Astrocyte (in vitro differentiated cells and primary cell): ENCODE data around the gene AK8. TPM values are rescaled to one million over a fixed set of nuclear protein-coding genes. Genes with fewer than 3 reads are reported as not detected.

ENCODE experiments used
- DNase-seq: peaks from one replicate; pipeline ENCODE4 v3.0.0-alpha.2; 2010; ENCODE audit warnings: low read depth
- FAIRE-seq: peaks from 2 replicates; lab custom pipeline; 2011; peaks lifted over from hg19 to GRCh38; lab: Jason Lieb, UNC
- H2AFZ ChIP-seq: 2 replicates; pipeline ENCODE4 v1.6.0; 2012; ENCODE audit warnings: low read depth, low read length, inconsistent platforms
- H3K27ac ChIP-seq: 2 replicates; pipeline ENCODE4 v1.5.1; 2011; ENCODE audit warnings: low read depth, low read length, inconsistent platforms
- H3K27me3 ChIP-seq: 2 replicates; pipeline ENCODE4 v1.6.0; 2011; ENCODE audit warnings: low read length, inconsistent platforms; ENCODE audit not compliant: insufficient read depth
- H3K36me3 ChIP-seq: 2 replicates; pipeline ENCODE4 v1.5.1; 2011; ENCODE audit warnings: low read length, inconsistent platforms; ENCODE audit not compliant: insufficient read depth
- H3K4me1 ChIP-seq: 2 replicates; pipeline ENCODE4 v1.5.1; 2011; ENCODE audit warnings: low read length, inconsistent platforms; ENCODE audit not compliant: insufficient read depth
- H3K4me2 ChIP-seq: 2 replicates; pipeline ENCODE4 v1.6.0; 2012; ENCODE audit warnings: low read length, inconsistent platforms
- H3K4me3 ChIP-seq: 2 replicates; pipeline ENCODE4 v1.5.1; 2011; ENCODE audit warnings: low read depth, mild to moderate bottlenecking, low read length, inconsistent platforms; ENCODE audit not compliant: insufficient read depth
- H3K79me2 ChIP-seq: 2 replicates; pipeline ENCODE4 v1.6.0; 2012; ENCODE audit warnings: mild to moderate bottlenecking, low read length, inconsistent platforms; ENCODE audit not compliant: insufficient read depth
- H3K9ac ChIP-seq: 2 replicates; pipeline ENCODE4 v1.6.0; 2012; ENCODE audit warnings: mild to moderate bottlenecking, low read length, inconsistent platforms
- H3K9me3 ChIP-seq: 2 replicates; pipeline ENCODE4 v1.5.1; 2012; ENCODE audit warnings: low read depth, mild to moderate bottlenecking, low read length, inconsistent platforms; ENCODE audit not compliant: insufficient read depth
- H4K20me1 ChIP-seq: 2 replicates; pipeline ENCODE4 v1.6.0; 2012; ENCODE audit warnings: low read length, inconsistent platforms; ENCODE audit not compliant: insufficient read depth
- H3K27ac Mint-ChIP-seq: one replicate; pipeline ENCODE4 v1.8.0; 2021; ENCODE audit warnings: mild to moderate bottlenecking, mixed read lengths; ENCODE audit not compliant: unreplicated experiment
- H3K27me3 Mint-ChIP-seq: one replicate; pipeline ENCODE4 v1.8.0; 2021; ENCODE audit warnings: low read depth, mixed read lengths; ENCODE audit not compliant: unreplicated experiment
- H3K36me3 Mint-ChIP-seq: one replicate; pipeline ENCODE4 v1.8.0; 2021; ENCODE audit warnings: low read depth, mixed read lengths; ENCODE audit not compliant: unreplicated experiment
- H3K4me1 Mint-ChIP-seq: one replicate; pipeline ENCODE4 v1.8.0; 2021; ENCODE audit warnings: low read depth, mixed read lengths; ENCODE audit not compliant: unreplicated experiment
- H3K4me3 Mint-ChIP-seq: one replicate; pipeline ENCODE4 v1.8.0; 2021; ENCODE audit warnings: mild to moderate bottlenecking, moderate library complexity, mixed read lengths; ENCODE audit not compliant: unreplicated experiment
- H3K9me3 Mint-ChIP-seq: one replicate; pipeline ENCODE4 v1.8.0; 2021; ENCODE audit warnings: mild to moderate bottlenecking, mixed read lengths; ENCODE audit not compliant: unreplicated experiment
- EZH2 ChIP-seq: IDR thresholded peaks from 2 replicates; pipeline ENCODE4 v1.6.1; 2012; ENCODE audit warnings: mild to moderate bottlenecking, low read length, inconsistent platforms; ENCODE audit not compliant: insufficient read depth
- total RNA-seq: library from RNA; stranded (reverse); gene quantifications from 2 replicates; pipeline ENCODE4 v1.2.1, GENCODE V29; 2021
- TF ChIP-seq, protein P1 (sequence below): IDR thresholded peaks from 2 replicates; pipeline ENCODE4 v1.5.1; 2011; ENCODE audit warnings: low read depth, mild to moderate bottlenecking, inconsistent platforms, low read length, moderate library complexity; ENCODE audit not compliant: insufficient read depth

The AK8 gene
- total RNA-seq, 1 donor from 2014 or later = 0.27 TPM

DNA sequence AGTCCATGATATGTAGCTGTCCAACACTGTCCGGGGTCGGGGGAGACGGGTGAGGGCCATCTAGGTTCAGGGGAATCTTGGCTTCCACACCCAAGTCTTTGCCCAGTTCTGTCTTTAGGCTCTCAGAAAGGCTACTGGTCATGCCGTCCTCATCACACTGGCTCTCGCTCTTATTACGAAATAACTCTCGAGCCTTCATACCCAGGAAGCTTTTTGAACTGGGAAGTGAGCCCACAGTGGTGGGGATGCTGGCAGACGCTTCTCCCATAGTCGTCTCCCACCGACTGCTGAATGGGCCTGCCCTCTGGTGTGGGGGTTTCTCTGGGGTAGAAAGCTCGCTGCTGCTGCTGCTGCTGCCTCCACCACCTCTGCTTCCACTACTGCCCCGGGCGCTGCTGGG is 18.2 kb upstream of the AK8 start:
- H3K4me1 Mint-ChIP-seq = no peaks in the 10 kb centered on the region
- Histone ChIP-seq H3K4me2 (no peak overlapping the region), H3K9me3 (no peaks in the 10 kb centered on the region), H3K9ac (no peak overlapping the region), H3K27ac (no peak overlapping the region), H3K4me1 (no peaks in the 10 kb centered on the region), H3K27me3 (no peaks in the 10 kb centered on the region), H2AFZ (no peak overlapping the region), H3K79me2 (no peaks in the 10 kb centered on the region), H4K20me1 (peaks cover under 1% of the 10 kb centered on the region), H3K36me3 (peaks cover 38% of the 10 kb centered on the region), H3K4me3 (no peak overlapping the region)
- no peak overlapping the region for H3K4me3 Mint-ChIP-seq
- DNase-seq (no peak), FAIRE-seq (no peak)
- H3K36me3 Mint-ChIP-seq = peaks cover 37% of the 10 kb centered on the region
- TF ChIP-seq EZH2 = no peak
- TF ChIP-seq, protein P1, sequence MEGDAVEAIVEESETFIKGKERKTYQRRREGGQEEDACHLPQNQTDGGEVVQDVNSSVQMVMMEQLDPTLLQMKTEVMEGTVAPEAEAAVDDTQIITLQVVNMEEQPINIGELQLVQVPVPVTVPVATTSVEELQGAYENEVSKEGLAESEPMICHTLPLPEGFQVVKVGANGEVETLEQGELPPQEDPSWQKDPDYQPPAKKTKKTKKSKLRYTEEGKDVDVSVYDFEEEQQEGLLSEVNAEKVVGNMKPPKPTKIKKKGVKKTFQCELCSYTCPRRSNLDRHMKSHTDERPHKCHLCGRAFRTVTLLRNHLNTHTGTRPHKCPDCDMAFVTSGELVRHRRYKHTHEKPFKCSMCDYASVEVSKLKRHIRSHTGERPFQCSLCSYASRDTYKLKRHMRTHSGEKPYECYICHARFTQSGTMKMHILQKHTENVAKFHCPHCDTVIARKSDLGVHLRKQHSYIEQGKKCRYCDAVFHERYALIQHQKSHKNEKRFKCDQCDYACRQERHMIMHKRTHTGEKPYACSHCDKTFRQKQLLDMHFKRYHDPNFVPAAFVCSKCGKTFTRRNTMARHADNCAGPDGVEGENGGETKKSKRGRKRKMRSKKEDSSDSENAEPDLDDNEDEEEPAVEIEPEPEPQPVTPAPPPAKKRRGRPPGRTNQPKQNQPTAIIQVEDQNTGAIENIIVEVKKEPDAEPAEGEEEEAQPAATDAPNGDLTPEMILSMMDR = no peak
- no peaks in the 10 kb centered on the region for H3K9me3 Mint-ChIP-seq
- no peaks in the 10 kb centered on the region for H3K27me3 Mint-ChIP-seq
- H3K27ac Mint-ChIP-seq = no peak overlapping the region

GRCh38 chr9:132894862-132895835 is 17.1 kb upstream of the AK8 start:
- Mint-ChIP-seq H3K4me1 (no peaks in the 10 kb centered on the region), H3K36me3 (peaks cover 35% of the 10 kb centered on the region), H3K27ac (no peak overlapping the region), H3K9me3 (no peaks in the 10 kb centered on the region), H3K4me3 (no peak overlapping the region), H3K27me3 (no peaks in the 10 kb centered on the region)
- no peak for TF ChIP-seq EZH2
- TF ChIP-seq, protein P1 = no peak
- Histone ChIP-seq H3K27me3 (no peaks in the 10 kb centered on the region), H3K36me3 (peaks cover 30% of the 10 kb centered on the region), H3K9ac (no peak overlapping the region), H3K4me2 (no peak overlapping the region), H3K9me3 (no peaks in the 10 kb centered on the region), H3K27ac (no peak overlapping the region), H3K4me1 (no peaks in the 10 kb centered on the region), H4K20me1 (no peaks in the 10 kb centered on the region), H3K4me3 (no peak overlapping the region), H3K79me2 (no peaks in the 10 kb centered on the region), H2AFZ (no peak overlapping the region)
- DNase-seq (no peak), FAIRE-seq (no peak)

DNA sequence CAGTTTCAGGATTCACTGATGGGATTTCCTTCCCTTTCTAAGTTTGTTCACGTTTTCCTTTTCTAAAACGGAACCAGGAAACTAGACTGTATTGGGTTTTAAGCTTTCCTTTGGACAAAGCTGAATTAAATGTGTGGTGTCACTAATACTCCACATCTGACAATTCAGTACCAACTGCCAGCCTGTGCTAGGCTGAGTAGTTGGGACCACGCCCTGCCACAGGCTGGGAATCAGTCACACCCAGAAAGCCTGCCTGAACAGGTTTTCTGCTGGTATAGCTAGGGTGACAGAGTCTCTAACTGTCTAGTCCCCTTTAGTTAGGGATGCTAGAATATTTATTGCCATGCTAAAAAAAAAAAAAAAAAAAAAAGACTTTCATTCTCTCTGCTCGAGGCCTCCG is 16.3 kb upstream of the AK8 start:
- H3K27me3 ChIP-seq = no peaks in the 10 kb centered on the region
- Mint-ChIP-seq H3K4me1 (no peaks in the 10 kb centered on the region), H3K9me3 (no peaks in the 10 kb centered on the region), H3K27me3 (no peaks in the 10 kb centered on the region), H3K4me3 (no peak overlapping the region), H3K27ac (no peak overlapping the region), H3K36me3 (peaks cover 30% of the 10 kb centered on the region)
- no peaks in the 10 kb centered on the region for H3K4me1 ChIP-seq
- TF ChIP-seq, protein P1 = no peak
- TF ChIP-seq EZH2 = no peak
- no peak overlapping the region for H3K9ac ChIP-seq
- no peak overlapping the region for H3K27ac ChIP-seq
- H3K36me3 ChIP-seq = peaks cover 24% of the 10 kb centered on the region
- H4K20me1 ChIP-seq = no peaks in the 10 kb centered on the region
- FAIRE-seq (no peak), DNase-seq (no peak)
- H3K4me2 ChIP-seq = no peak overlapping the region
- H3K9me3 ChIP-seq = no peaks in the 10 kb centered on the region
- no peaks in the 10 kb centered on the region for H3K79me2 ChIP-seq
- no peak overlapping the region for H3K4me3 ChIP-seq
- no peak overlapping the region for H2AFZ ChIP-seq
